Fibroblast of lung (primary cell): Measurements from ENCODE around the gene COP1. TPM values are rescaled to one million over a fixed set of nuclear protein-coding genes. Genes with fewer than 3 reads are reported as not detected.
A peak's percentile ranks its signal among the peaks of the same experiment; 100 is the strongest.

Source experiments
- DNase-seq, 2 donors: peaks; one replicate each; pipeline versions ENCODE4 v3.0.0 to v3.0.0-alpha.2; 2010; ENCODE audit warnings: low read depth in 2 of 2
- H2AFZ ChIP-seq: 2 replicates; pipeline ENCODE4 v1.5.1; 2012; ENCODE audit warnings: low read length, control low read depth, inconsistent platforms
- H3K27ac ChIP-seq: 2 replicates; pipeline ENCODE4 v1.5.1; 2011; ENCODE audit warnings: low read length, control low read depth; ENCODE audit not compliant: insufficient read depth
- H3K27me3 ChIP-seq: 2 replicates; pipeline ENCODE4 v1.5.1; 2011; ENCODE audit warnings: mild to moderate bottlenecking, low read length; ENCODE audit not compliant: control insufficient read depth, insufficient read depth
- H3K36me3 ChIP-seq: 2 replicates; pipeline ENCODE4 v1.5.1; 2011; ENCODE audit warnings: low read length; ENCODE audit not compliant: control insufficient read depth, insufficient read depth
- H3K4me1 ChIP-seq: 2 replicates; pipeline ENCODE4 v1.5.1; 2011; ENCODE audit warnings: low read length; ENCODE audit not compliant: control insufficient read depth, insufficient read depth; ENCODE audit errors: extremely low read depth
- H3K4me2 ChIP-seq: 2 replicates; pipeline ENCODE4 v1.5.1; 2011; ENCODE audit warnings: low read length, control low read depth; ENCODE audit not compliant: insufficient read depth; ENCODE audit errors: extremely low read depth
- H3K4me3 ChIP-seq, 4 experiments: fragments of 200-600 bp in 1 of 4; sonication (generic) in 1 of 4; replicated peaks in 1 of 4; 2 replicates each; pipeline ENCODE4 v1.5.1; 2011 to 2016; ENCODE audit warnings: low read length in 4 of 4, low read depth in 3 of 4, mild to moderate bottlenecking in 3 of 4, control low read depth in 2 of 4, inconsistent platforms in 1 of 4, mixed read lengths in 1 of 4; ENCODE audit not compliant: insufficient read depth in 1 of 4; ENCODE audit errors: control extremely low read depth in 1 of 4
- H3K79me2 ChIP-seq: 2 replicates; pipeline ENCODE4 v1.5.1; 2012; ENCODE audit warnings: mild to moderate bottlenecking, low read length, inconsistent platforms; ENCODE audit not compliant: control insufficient read depth, insufficient read depth
- H3K9ac ChIP-seq: 2 replicates; pipeline ENCODE4 v1.5.1; 2011; ENCODE audit warnings: mild to moderate bottlenecking, low read length, control low read depth; ENCODE audit not compliant: insufficient read depth
- H3K9me3 ChIP-seq: 2 replicates; pipeline ENCODE4 v1.5.1; 2012; ENCODE audit warnings: low read depth, low read length; ENCODE audit not compliant: control insufficient read depth, insufficient read depth
- H4K20me1 ChIP-seq: 2 replicates; pipeline ENCODE4 v1.5.1; 2011; ENCODE audit warnings: low read length; ENCODE audit not compliant: control insufficient read depth, insufficient read depth; ENCODE audit errors: extremely low read depth
- EZH2 ChIP-seq: IDR thresholded peaks from 2 replicates; pipeline ENCODE4 v1.5.1; 2012; ENCODE audit warnings: low read length, control low read depth, mild to moderate bottlenecking; ENCODE audit errors: missing control alignments
- polyA plus RNA-seq, 2 donors: library from polyadenylated mRNA; depleted of rRNA in 1 of 2; stranded (reverse) in 1 of 2; unstranded in 1 of 2; fragments of >200 nt; gene quantifications; 2 replicates each; pipeline ENCODE4 v1.2.1, GENCODE V29; 2011 to 2012; ENCODE audit warnings: missing spikeins in 1 of 2
- total RNA-seq: library from RNA; depleted of rRNA; stranded (reverse); fragments of >200 nt; gene quantifications from 2 replicates; pipeline ENCODE4 v1.2.1, GENCODE V29; 2014
- TF ChIP-seq, protein P1 (sequence below), 2 donors: IDR thresholded peaks in 1 of 2; conservative IDR thresholded peaks in 1 of 2; 1 replicate in 1 of 2; 2 replicates in 1 of 2; pipeline ENCODE4 v1.5.1; 2011 to 2012; ENCODE audit warnings: low read length in 2 of 2, control low read depth in 1 of 2, inconsistent platforms in 1 of 2, low read depth in 1 of 2, mild to moderate bottlenecking in 1 of 2

Gene COP1
- total and polyA plus RNA-seq, 2 donors (not counting 1 experiment from before 2014, with no cell fraction given), result 42.0 to 48.1 TPM

- H4K20me1 ChIP-seq, result no peaks in the 10 kb centered on the region
- H3K4me1 ChIP-seq, result no peaks in the 10 kb centered on the region
- peak; percentile 19 to 54 for DNase-seq
- H3K79me2 ChIP-seq, result no peaks in the 10 kb centered on the region
- H3K9ac ChIP-seq, result no peak overlapping the region
- H2AFZ ChIP-seq, result no peak overlapping the region
- H3K27me3 ChIP-seq, result no peaks in the 10 kb centered on the region
- no peaks in the 10 kb centered on the region for H3K36me3 ChIP-seq
- peak overlapping the region; percentile 25 for H3K4me2 ChIP-seq
- H3K9me3 ChIP-seq, result no peaks in the 10 kb centered on the region
- peak overlapping the region; percentile 19 for H3K27ac ChIP-seq
- peak overlapping the region in 1 of 4 experiments; percentile 5 for H3K4me3 ChIP-seq
- TF ChIP-seq EZH2, result no peak
- TF ChIP-seq, protein P1, sequence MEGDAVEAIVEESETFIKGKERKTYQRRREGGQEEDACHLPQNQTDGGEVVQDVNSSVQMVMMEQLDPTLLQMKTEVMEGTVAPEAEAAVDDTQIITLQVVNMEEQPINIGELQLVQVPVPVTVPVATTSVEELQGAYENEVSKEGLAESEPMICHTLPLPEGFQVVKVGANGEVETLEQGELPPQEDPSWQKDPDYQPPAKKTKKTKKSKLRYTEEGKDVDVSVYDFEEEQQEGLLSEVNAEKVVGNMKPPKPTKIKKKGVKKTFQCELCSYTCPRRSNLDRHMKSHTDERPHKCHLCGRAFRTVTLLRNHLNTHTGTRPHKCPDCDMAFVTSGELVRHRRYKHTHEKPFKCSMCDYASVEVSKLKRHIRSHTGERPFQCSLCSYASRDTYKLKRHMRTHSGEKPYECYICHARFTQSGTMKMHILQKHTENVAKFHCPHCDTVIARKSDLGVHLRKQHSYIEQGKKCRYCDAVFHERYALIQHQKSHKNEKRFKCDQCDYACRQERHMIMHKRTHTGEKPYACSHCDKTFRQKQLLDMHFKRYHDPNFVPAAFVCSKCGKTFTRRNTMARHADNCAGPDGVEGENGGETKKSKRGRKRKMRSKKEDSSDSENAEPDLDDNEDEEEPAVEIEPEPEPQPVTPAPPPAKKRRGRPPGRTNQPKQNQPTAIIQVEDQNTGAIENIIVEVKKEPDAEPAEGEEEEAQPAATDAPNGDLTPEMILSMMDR (conservative IDR thresholded peaks at IDR 0.05 in 1 of 2, IDR thresholded peaks at IDR 0.05 in 1 of 2; ENCODE audit: low read depth in 1 of 2, low read length in 2 of 2), result no peak
These were observed 173.2 kb downstream of the COP1 start for GRCh38 chr1:176033881-176034280.

- no peaks in the 10 kb centered on the region for H3K79me2 ChIP-seq
- H3K27me3 ChIP-seq, result no peaks in the 10 kb centered on the region
- H3K9me3 ChIP-seq, result no peaks in the 10 kb centered on the region
- H2AFZ ChIP-seq, result no peak overlapping the region
- TF ChIP-seq, protein P1 (conservative IDR thresholded peaks at IDR 0.05 in 1 of 2, IDR thresholded peaks at IDR 0.05 in 1 of 2; ENCODE audit: low read depth in 1 of 2, low read length in 2 of 2), result no peak
- TF ChIP-seq EZH2, result no peak
- DNase-seq, result peak; percentile 21 to 36
- H3K9ac ChIP-seq, result no peak overlapping the region
- peak overlapping the region; percentile 19 for H3K27ac ChIP-seq
- no peaks in the 10 kb centered on the region for H3K4me1 ChIP-seq
- peak overlapping the region; percentile 25 for H3K4me2 ChIP-seq
- no peaks in the 10 kb centered on the region for H4K20me1 ChIP-seq
- H3K36me3 ChIP-seq, result peaks cover 1% of the 10 kb centered on the region
- no peak overlapping the region for H3K4me3 ChIP-seq
These were observed 173.6 kb downstream of the COP1 start for GRCh38 chr1:176033474-176033873.

GRCh38 chr1:176032040-176032645 lies 174.9 kb downstream of the COP1 start:
- DNase-seq, result no peak
- Histone ChIP-seq H3K27me3 (no peaks in the 10 kb centered on the region), H3K36me3 (peaks cover 1% of the 10 kb centered on the region), H3K4me3 (no peak overlapping the region), H3K79me2 (no peaks in the 10 kb centered on the region), H3K9me3 (no peaks in the 10 kb centered on the region), H3K4me1 (no peaks in the 10 kb centered on the region), H3K4me2 (no peak overlapping the region), H2AFZ (no peak overlapping the region), H3K9ac (no peak overlapping the region), H4K20me1 (no peaks in the 10 kb centered on the region), H3K27ac (no peak overlapping the region)
- TF ChIP-seq EZH2, result no peak
- TF ChIP-seq, protein P1 (conservative IDR thresholded peaks at IDR 0.05 in 1 of 2, IDR thresholded peaks at IDR 0.05 in 1 of 2; ENCODE audit: low read depth in 1 of 2, low read length in 2 of 2), result no peak
